ENCODE data around the gene PKDCC.

DNA sequence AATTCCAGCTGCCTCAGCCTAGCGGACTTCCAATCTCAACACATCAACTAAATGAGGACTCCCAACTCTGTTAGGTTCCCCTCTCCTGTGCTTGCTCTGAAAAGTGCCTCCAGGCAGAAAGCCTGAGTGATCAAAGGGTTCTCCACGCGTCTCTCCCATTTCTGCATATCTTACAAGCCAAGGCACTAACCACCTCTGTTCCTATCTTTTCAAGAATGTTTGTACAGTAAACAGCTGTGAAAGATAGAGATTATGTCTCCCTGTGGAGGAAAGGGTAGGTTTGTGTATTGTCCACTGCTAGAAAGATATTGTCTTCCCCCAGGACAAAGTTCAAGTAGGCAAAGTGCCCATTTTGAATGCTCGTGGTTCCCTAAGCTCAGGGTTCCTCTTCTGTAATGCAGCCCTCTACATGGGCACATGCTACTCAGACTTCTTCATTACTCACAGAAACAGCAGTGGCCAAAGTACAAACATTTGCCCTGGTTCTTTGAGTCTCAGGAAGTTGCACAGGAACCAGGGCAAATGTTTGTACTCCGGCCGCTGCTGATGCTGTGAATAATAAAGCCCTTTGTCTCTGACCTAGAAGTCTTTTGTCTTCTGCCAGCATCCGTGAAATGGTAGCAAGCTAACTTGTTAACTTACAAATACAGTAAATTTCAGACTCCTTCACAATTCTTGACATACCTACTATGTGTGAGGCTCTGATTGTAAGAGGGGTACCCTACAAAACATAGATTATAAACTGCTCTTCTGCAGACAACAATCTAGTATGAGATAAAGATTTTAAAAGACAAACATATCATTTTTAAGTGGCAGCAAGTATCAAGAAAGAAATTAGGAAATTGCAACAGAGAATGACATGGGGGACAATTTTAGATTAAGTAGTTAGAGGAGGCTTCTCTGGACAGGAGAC is 44.5 kb downstream of the PKDCC start:
- TF ChIP-seq POLR2AphosphoS5 (IDR thresholded peaks at IDR 0.05) (no peak), POLR2A (IDR thresholded peaks at IDR 0.05) (no peak)
- TF ChIP-seq, protein P1, sequence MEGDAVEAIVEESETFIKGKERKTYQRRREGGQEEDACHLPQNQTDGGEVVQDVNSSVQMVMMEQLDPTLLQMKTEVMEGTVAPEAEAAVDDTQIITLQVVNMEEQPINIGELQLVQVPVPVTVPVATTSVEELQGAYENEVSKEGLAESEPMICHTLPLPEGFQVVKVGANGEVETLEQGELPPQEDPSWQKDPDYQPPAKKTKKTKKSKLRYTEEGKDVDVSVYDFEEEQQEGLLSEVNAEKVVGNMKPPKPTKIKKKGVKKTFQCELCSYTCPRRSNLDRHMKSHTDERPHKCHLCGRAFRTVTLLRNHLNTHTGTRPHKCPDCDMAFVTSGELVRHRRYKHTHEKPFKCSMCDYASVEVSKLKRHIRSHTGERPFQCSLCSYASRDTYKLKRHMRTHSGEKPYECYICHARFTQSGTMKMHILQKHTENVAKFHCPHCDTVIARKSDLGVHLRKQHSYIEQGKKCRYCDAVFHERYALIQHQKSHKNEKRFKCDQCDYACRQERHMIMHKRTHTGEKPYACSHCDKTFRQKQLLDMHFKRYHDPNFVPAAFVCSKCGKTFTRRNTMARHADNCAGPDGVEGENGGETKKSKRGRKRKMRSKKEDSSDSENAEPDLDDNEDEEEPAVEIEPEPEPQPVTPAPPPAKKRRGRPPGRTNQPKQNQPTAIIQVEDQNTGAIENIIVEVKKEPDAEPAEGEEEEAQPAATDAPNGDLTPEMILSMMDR (IDR thresholded peaks at IDR 0.05) = no peak
